Caco-2 (cell line): ENCODE results near the gene SHCBP1. TPM values are rescaled to one million over a fixed set of nuclear protein-coding genes. Genes with fewer than 3 reads are reported as not detected.

Experiments
- BruUV-seq: library from RNA; stranded (reverse); fragments of 400-500 nt; replicated peaks from 2 replicates; lab custom pipeline; 2021; lab: Mats Ljungman, UMichigan
- CTCF ChIA-PET: fragments of 300-600 bp; sonication (Branson Sonifier 250); formaldehyde crosslinking; loops from one replicate; lab custom pipeline; 2022; ENCODE audit warnings: antibody characterized with exemption; lab: Charles Lee
- POLR2A ChIA-PET: fragments of 300-600 bp; sonication (Branson Sonifier 250); formaldehyde crosslinking; loops from one replicate; lab custom pipeline; 2022; ENCODE audit warnings: antibody characterized with exemption; lab: Charles Lee
- DNase-seq, 2 experiments: peaks; one replicate each; pipeline versions ENCODE4 v3.0.0 to v3.0.0-alpha.2; 2020 to 2022
- H3K27me3 ChIP-seq: replicated peaks from 2 replicates; pipeline ENCODE4 v1.6.0; 2011; ENCODE audit warnings: low read length; ENCODE audit not compliant: control insufficient read depth, insufficient read depth
- H3K36me3 ChIP-seq: 2 replicates; pipeline ENCODE4 v1.5.1; 2011; ENCODE audit warnings: low read length; ENCODE audit not compliant: control insufficient read depth, insufficient read depth
- H3K4me1 ChIP-seq: fragments of 250-450 bp; sonication (Bioruptor Pico); 2 replicates; pipeline ENCODE4 v1.5.1; 2020; ENCODE audit warnings: mild to moderate bottlenecking
- H3K4me3 ChIP-seq: 2 replicates; pipeline ENCODE4 v1.5.1; 2011; ENCODE audit warnings: low read depth, mild to moderate bottlenecking, control low read depth, low read length
- H3K9me3 ChIP-seq: fragments of 250-450 bp; sonication (Bioruptor Pico); 2 replicates; pipeline ENCODE4 v1.5.1; 2020; ENCODE audit warnings: mild to moderate bottlenecking, moderate library complexity
- H3K27ac Mint-ChIP-seq: one replicate; pipeline ENCODE4 v1.8.0; 2022; ENCODE audit warnings: mixed read lengths; ENCODE audit not compliant: unreplicated experiment
- H3K27me3 Mint-ChIP-seq: one replicate; pipeline ENCODE4 v1.8.0; 2022; ENCODE audit warnings: mixed read lengths; ENCODE audit not compliant: insufficient read depth, unreplicated experiment
- H3K36me3 Mint-ChIP-seq: one replicate; pipeline ENCODE4 v1.8.0; 2022; ENCODE audit warnings: mild to moderate bottlenecking, mixed read lengths; ENCODE audit not compliant: insufficient read depth, unreplicated experiment
- H3K4me1 Mint-ChIP-seq: one replicate; pipeline ENCODE4 v1.8.0; 2022; ENCODE audit warnings: low read depth, mixed read lengths; ENCODE audit not compliant: unreplicated experiment
- H3K4me3 Mint-ChIP-seq: one replicate; pipeline ENCODE4 v1.8.0; 2022; ENCODE audit warnings: mild to moderate bottlenecking, moderate library complexity, mixed read lengths; ENCODE audit not compliant: unreplicated experiment
- H3K9me3 Mint-ChIP-seq: one replicate; pipeline ENCODE4 v1.8.0; 2022; ENCODE audit warnings: mixed read lengths; ENCODE audit not compliant: unreplicated experiment
- CTCF ChIP-seq, 2 experiments: fragments of 200-600 bp in 1 of 2; IDR thresholded peaks; 1 replicate in 1 of 2; 2 replicates in 1 of 2; pipeline versions ENCODE4 v1.5.1 to v1.8.0; 2011 to 2022; ENCODE audit warnings: antibody characterized with exemption in 1 of 2, control low read depth in 1 of 2, inconsistent platforms in 1 of 2, low read depth in 1 of 2, low read length in 1 of 2, mild to moderate bottlenecking in 1 of 2, moderate library complexity in 1 of 2; ENCODE audit not compliant: insufficient read depth in 1 of 2, severe bottlenecking in 1 of 2, unreplicated experiment in 1 of 2
- intact Hi-C: fragments of 100-400 bp; cut with micrococcal nuclease; formaldehyde crosslinking; loops from one replicate; pipeline ENCODE4 v1.10.0; 2022; ENCODE audit not compliant: unreplicated experiment
- total RNA-seq: library from RNA; stranded (reverse); gene quantifications from 2 replicates; pipeline ENCODE4 v1.2.3, GENCODE V29; 2022

SHCBP1 gene
- total RNA-seq, 1 experiment from 2014 or later, result 23.3 TPM

GRCh38 chr16:46621934-46622676 lies 926 bp upstream of the SHCBP1 start:
- intact Hi-C loops, result no loop called here
- ChIA-PET POLR2A (interaction anchor here (0.6 kb wide), 1 partner anchor 132 kb away, joined by 3 read pairs; no protein-coding TSS in a partner anchor), CTCF (no interaction called here)
- Histone ChIP-seq H3K36me3 (no peaks in the 10 kb centered on the region), H3K4me3 (no peak overlapping the region), H3K4me1 (no peaks in the 10 kb centered on the region; the same call in 1 of the 2 replicates), H3K9me3 (no peaks in the 10 kb centered on the region), H3K27me3 (no peaks in the 10 kb centered on the region)
- H3K27ac Mint-ChIP-seq, result no peak overlapping the region
- no peaks in the 10 kb centered on the region for H3K27me3 Mint-ChIP-seq
- H3K4me3 Mint-ChIP-seq, result peak overlapping the region; percentile 89
- peaks cover 11% of the 10 kb centered on the region for H3K36me3 Mint-ChIP-seq
- no peak for TF ChIP-seq CTCF (IDR thresholded peaks at IDR 0.05; ENCODE audit: insufficient read depth in 1 of 2, low read depth in 1 of 2, low read length in 1 of 2, severe bottlenecking in 1 of 2, unreplicated experiment in 1 of 2)
- H3K9me3 Mint-ChIP-seq, result no peaks in the 10 kb centered on the region
- BruUV-seq, result no TSS peak
- no peaks in the 10 kb centered on the region for H3K4me1 Mint-ChIP-seq
- no peak for DNase-seq

- POLR2A ChIA-PET, result no interaction called here
- H3K27ac Mint-ChIP-seq, result peak overlapping the region; percentile 94
- H3K4me1 Mint-ChIP-seq, result no peaks in the 10 kb centered on the region
- H3K27me3 Mint-ChIP-seq, result no peaks in the 10 kb centered on the region
- TF ChIP-seq CTCF (IDR thresholded peaks at IDR 0.05; ENCODE audit: insufficient read depth in 1 of 2, low read depth in 1 of 2, low read length in 1 of 2, severe bottlenecking in 1 of 2, unreplicated experiment in 1 of 2), result no peak
- intact Hi-C loops, result no loop called here
- Histone ChIP-seq H3K9me3 (no peaks in the 10 kb centered on the region), H3K27me3 (no peaks in the 10 kb centered on the region), H3K4me3 (peak overlapping the region; percentile 90), H3K36me3 (peaks cover 1% of the 10 kb centered on the region; the same call in 1 of the 2 replicates), H3K4me1 (no peaks in the 10 kb centered on the region; the same call in 1 of the 2 replicates)
- peaks cover 24% of the 10 kb centered on the region for H3K36me3 Mint-ChIP-seq
- BruUV-seq, result TSS peak; percentile 66
- H3K4me3 Mint-ChIP-seq, result peak overlapping the region; percentile 89
- CTCF ChIA-PET, result interaction anchor here (0.5 kb wide), 1 partner anchor 28 kb away, joined by 3 read pairs; no protein-coding TSS in a partner anchor
- no peak for DNase-seq
- no peaks in the 10 kb centered on the region for H3K9me3 Mint-ChIP-seq
Observed at GRCh38 chr16:46620266-46621005, 743 bp downstream of the SHCBP1 start.

GRCh38 chr16:46618516-46618915 lies 2.7 kb downstream of the SHCBP1 start:
- H3K9me3 ChIP-seq, result no peaks in the 10 kb centered on the region
- no TSS peak for BruUV-seq
- ChIA-PET POLR2A (no interaction called here), CTCF (interaction anchor here (0.5 kb wide), 1 partner anchor 290 kb away, joined by 5 read pairs; no protein-coding TSS in a partner anchor)
- no peak overlapping the region for H3K27ac Mint-ChIP-seq
- H3K4me3 Mint-ChIP-seq, result no peak overlapping the region
- H3K27me3 ChIP-seq, result no peaks in the 10 kb centered on the region
- no peaks in the 10 kb centered on the region for H3K27me3 Mint-ChIP-seq
- intact Hi-C loops, result no loop called here
- H3K9me3 Mint-ChIP-seq, result no peaks in the 10 kb centered on the region
- no peak overlapping the region for H3K4me3 ChIP-seq
- H3K36me3 ChIP-seq, result peaks cover 1% of the 10 kb centered on the region; the same call in 1 of the 2 replicates
- no peak for TF ChIP-seq CTCF (IDR thresholded peaks at IDR 0.05; ENCODE audit: insufficient read depth in 1 of 2, low read depth in 1 of 2, low read length in 1 of 2, severe bottlenecking in 1 of 2, unreplicated experiment in 1 of 2)
- H3K36me3 Mint-ChIP-seq, result peaks cover 24% of the 10 kb centered on the region
- DNase-seq, result no peak
- H3K4me1 ChIP-seq, result no peaks in the 10 kb centered on the region; the same call in 1 of the 2 replicates
- no peaks in the 10 kb centered on the region for H3K4me1 Mint-ChIP-seq
